GM23248 (cell line): ENCODE data around the gene CREG1. TPM values are rescaled to one million over a fixed set of nuclear protein-coding genes. Genes with fewer than 3 reads are reported as not detected.

Experiments used
- DNase-seq: peaks from one replicate; pipeline ENCODE4 v3.0.0-alpha.2; 2015
- H2AFZ ChIP-seq: fragments of 200-600 bp; sonication (generic); 2 replicates; pipeline ENCODE4 v1.6.1; 2016; ENCODE audit warnings: antibody characterized with exemption
- H3F3A ChIP-seq: fragments of 200-600 bp; sonication (generic); 2 replicates; pipeline ENCODE4 v1.6.1; 2016; ENCODE audit warnings: mild to moderate bottlenecking, antibody characterized with exemption, mixed run types; ENCODE audit not compliant: insufficient read depth
- H3K27ac ChIP-seq: fragments of 200-600 bp; sonication (generic); 2 replicates; pipeline ENCODE4 v1.5.1; 2016; ENCODE audit warnings: mild to moderate bottlenecking
- H3K27me3 ChIP-seq: fragments of 200-600 bp; sonication (generic); replicated peaks from 2 replicates; pipeline ENCODE4 v1.6.1; 2016; ENCODE audit warnings: mild to moderate bottlenecking; ENCODE audit not compliant: insufficient read depth
- H3K36me3 ChIP-seq: fragments of 200-600 bp; sonication (generic); 2 replicates; pipeline ENCODE4 v1.6.1; 2016; ENCODE audit warnings: low read depth, mild to moderate bottlenecking
- H3K4me1 ChIP-seq: fragments of 200-600 bp; sonication (generic); 2 replicates; pipeline ENCODE4 v1.6.1; 2016; ENCODE audit warnings: mild to moderate bottlenecking; ENCODE audit not compliant: insufficient read depth
- H3K4me2 ChIP-seq: fragments of 200-600 bp; sonication (generic); one replicate; pipeline ENCODE4 v1.6.1; 2016; ENCODE audit warnings: mild to moderate bottlenecking; ENCODE audit not compliant: unreplicated experiment
- H3K4me3 ChIP-seq: fragments of 200-600 bp; sonication (generic); 2 replicates; pipeline ENCODE4 v1.5.1; 2016; ENCODE audit warnings: mild to moderate bottlenecking
- H3K79me2 ChIP-seq: fragments of 200-600 bp; sonication (generic); 2 replicates; pipeline ENCODE4 v1.6.1; 2016; ENCODE audit warnings: mild to moderate bottlenecking; ENCODE audit not compliant: insufficient read depth
- H3K9ac ChIP-seq: fragments of 200-600 bp; sonication (generic); 2 replicates; pipeline ENCODE4 v1.6.1; 2016; ENCODE audit warnings: mild to moderate bottlenecking
- H3K9me2 ChIP-seq: fragments of 200-600 bp; sonication (generic); 2 replicates; pipeline ENCODE4 v1.6.1; 2016; ENCODE audit warnings: mixed run types, mild to moderate bottlenecking, moderate library complexity; ENCODE audit not compliant: insufficient read depth
- H3K9me3 ChIP-seq: fragments of 200-600 bp; sonication (generic); one replicate; pipeline ENCODE4 v1.6.1; 2017; ENCODE audit warnings: low read depth
- H4K20me1 ChIP-seq: fragments of 200-600 bp; sonication (generic); 2 replicates; pipeline ENCODE4 v1.6.0; 2016; ENCODE audit not compliant: insufficient read depth
- EZH2 ChIP-seq: fragments of 200-600 bp; sonication (generic); IDR thresholded peaks from 2 replicates; pipeline ENCODE4 v1.6.1; 2018; ENCODE audit warnings: antibody characterized with exemption, mild to moderate bottlenecking; ENCODE audit not compliant: insufficient read depth, poor library complexity, severe bottlenecking
- EZH2phosphoT487 ChIP-seq: fragments of 200-600 bp; sonication (generic); IDR thresholded peaks from 2 replicates; pipeline ENCODE4 v1.6.1; 2018; ENCODE audit warnings: antibody characterized with exemption, moderate library complexity, mild to moderate bottlenecking, low read depth; ENCODE audit not compliant: insufficient read depth
- WGBS, 2 experiments: methylation state at CpG; one replicate each; pipeline ENCODE4 v1.1.6; 2015 to 2017; ENCODE audit warnings: low lambda C conversion rate in 2 of 2, low coverage in 1 of 2; ENCODE audit errors: missing lambda C conversion rate in 2 of 2; 5-methylcytosine and 5-hydroxymethylcytosine counted together
- in situ Hi-C: fragments of 300-500 bp; cut with MboI; formaldehyde crosslinking; loops from 2 replicates; pipeline ENCODE4 v1.15.0; 2020
- polyA plus RNA-seq: library from polyadenylated mRNA; unstranded; fragments of >200 nt; fragmentation: Nextera tagmentation; extraction: Ambion mirVana; gene quantifications from 2 replicates; pipeline ENCODE4 v1.2.1, GENCODE V29; 2016
- total RNA-seq: library from RNA; depleted of rRNA; stranded (reverse); fragments of >200 nt; shearing (Covaris generic); gene quantifications from 2 replicates; pipeline ENCODE4 v1.2.3, GENCODE V29; 2014

CREG1 gene
- total and polyA plus RNA-seq, 2 experiments from 2014 or later, result 72.0 to 86.6 TPM

DNA sequence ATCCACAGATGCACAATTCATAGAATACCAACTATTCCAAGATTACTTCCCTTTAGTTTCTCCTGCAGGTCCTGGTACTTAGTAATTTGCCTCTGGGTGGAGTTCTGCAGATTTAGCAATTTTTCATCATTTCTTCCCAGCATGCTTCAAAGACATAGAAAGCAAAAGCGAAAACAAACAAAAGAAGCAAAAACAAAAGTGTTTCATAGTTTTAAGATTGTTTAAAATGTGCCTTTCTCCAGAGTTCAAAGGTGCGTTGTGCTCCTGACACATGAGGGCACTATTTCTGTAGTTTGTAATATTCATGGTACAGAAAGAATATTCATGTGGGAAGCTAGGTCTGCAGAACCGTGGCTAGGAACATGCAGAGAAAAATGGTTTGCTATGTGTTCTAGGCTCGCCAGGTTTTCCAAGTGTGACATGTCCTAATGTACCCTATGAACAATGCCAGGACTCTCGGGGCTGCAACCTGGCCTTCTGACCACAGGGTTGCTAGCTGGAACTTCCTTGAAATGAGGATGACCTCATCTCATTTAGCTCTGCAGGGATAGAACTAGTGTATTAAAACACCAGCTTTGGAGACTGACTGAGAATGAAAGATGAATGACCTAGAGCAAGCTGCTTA is 46.5 kb upstream of the CREG1 start:
- H3K4me1 ChIP-seq, result peaks cover 9% of the 10 kb centered on the region
- H3K27me3 ChIP-seq, result no peaks in the 10 kb centered on the region
- H2AFZ ChIP-seq, result 0 out of 2 replicates have a peak overlapping the region, but pooled peaks have one; percentile 11
- peak; percentile 71 for DNase-seq
- H3F3A ChIP-seq, result no peaks in the 10 kb centered on the region
- in situ Hi-C loops, result loop anchor here (25.0 kb wide), 1 partner anchor 87 kb away; no protein-coding TSS in a partner anchor
- H4K20me1 ChIP-seq, result no peaks in the 10 kb centered on the region
- no peaks in the 10 kb centered on the region for H3K36me3 ChIP-seq
- H3K4me2 ChIP-seq, result no peak overlapping the region
- H3K9ac ChIP-seq, result no peak overlapping the region
- H3K27ac ChIP-seq, result no peak overlapping the region
- no peaks in the 10 kb centered on the region for H3K79me2 ChIP-seq
- no peak for TF ChIP-seq EZH2
- no peak for TF ChIP-seq EZH2phosphoT487
- H3K9me3 ChIP-seq, result no peaks in the 10 kb centered on the region
- no peaks in the 10 kb centered on the region for H3K9me2 ChIP-seq
- H3K4me3 ChIP-seq, result no peak overlapping the region
- 4 to 6% methylated on average over 5 of the region's 5 CpGs for WGBS, 2 experiments

DNA sequence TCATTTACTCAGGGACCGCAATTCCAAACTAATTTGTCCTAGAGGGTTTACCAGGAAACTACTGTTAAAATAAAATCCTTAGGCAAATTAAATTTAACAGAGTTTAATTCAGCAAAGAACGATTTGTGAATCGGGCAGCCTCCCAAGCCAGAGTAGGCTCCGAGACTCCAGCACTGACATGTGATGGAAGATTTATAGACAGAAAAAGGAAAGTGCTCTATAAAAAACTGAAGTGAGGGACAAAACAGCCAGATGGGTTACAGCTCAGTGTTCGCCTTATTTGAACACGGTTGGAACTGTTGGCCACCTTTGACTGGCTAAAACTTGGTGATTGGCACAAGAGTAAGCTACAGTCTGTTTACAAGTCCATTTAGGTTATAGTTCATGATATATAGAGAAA is 41.3 kb upstream of the CREG1 start:
- no peaks in the 10 kb centered on the region for H3K27me3 ChIP-seq
- in situ Hi-C loops, result loop anchor here (25.0 kb wide), 1 partner anchor 92 kb away; no protein-coding TSS in a partner anchor
- H3K36me3 ChIP-seq, result no peaks in the 10 kb centered on the region
- no peaks in the 10 kb centered on the region for H3F3A ChIP-seq
- TF ChIP-seq EZH2phosphoT487, result no peak
- TF ChIP-seq EZH2, result no peak
- DNase-seq, result no peak
- H3K9me3 ChIP-seq, result no peaks in the 10 kb centered on the region
- 27 to 28% methylated on average over 6 of the region's 6 CpGs for WGBS, 2 experiments
- no peak overlapping the region for H3K4me3 ChIP-seq
- peaks cover 1% of the 10 kb centered on the region; the same call in 1 of the 2 replicates for H3K4me1 ChIP-seq
- H3K9ac ChIP-seq, result no peak overlapping the region
- no peak overlapping the region for H3K27ac ChIP-seq
- H4K20me1 ChIP-seq, result no peaks in the 10 kb centered on the region
- no peak overlapping the region for H2AFZ ChIP-seq
- no peaks in the 10 kb centered on the region for H3K79me2 ChIP-seq
- no peak overlapping the region for H3K4me2 ChIP-seq
- no peaks in the 10 kb centered on the region for H3K9me2 ChIP-seq

DNA sequence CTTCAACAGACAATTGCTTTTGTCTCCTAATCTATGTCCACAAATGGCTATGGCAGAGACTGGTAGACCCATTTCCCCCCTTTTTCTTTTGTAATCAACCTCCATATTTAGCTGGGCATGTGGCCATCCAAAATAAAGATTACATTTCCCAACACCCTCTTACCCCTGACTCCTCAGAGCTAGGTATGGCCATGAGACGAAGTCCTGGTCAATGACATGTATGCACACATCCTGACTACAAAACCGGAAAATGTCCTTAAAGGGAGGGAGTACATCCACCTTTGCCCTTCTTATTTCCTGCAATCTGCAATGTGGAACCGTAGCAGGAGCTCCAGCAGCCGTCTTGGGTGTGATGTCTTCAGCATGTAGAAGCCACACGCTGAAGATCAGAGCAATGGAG is 40.3 kb upstream of the CREG1 start:
- no peaks in the 10 kb centered on the region for H3K4me1 ChIP-seq
- no peak for DNase-seq
- WGBS, 2 experiments, result 63 to 66% methylated on average over 5 of the region's 5 CpGs
- TF ChIP-seq EZH2 (no peak), EZH2phosphoT487 (no peak)
- no peaks in the 10 kb centered on the region for H3K27me3 ChIP-seq
- H3K36me3 ChIP-seq, result no peaks in the 10 kb centered on the region
- no peak overlapping the region for H3K9ac ChIP-seq
- H3F3A ChIP-seq, result no peaks in the 10 kb centered on the region
- no peaks in the 10 kb centered on the region for H3K79me2 ChIP-seq
- no peaks in the 10 kb centered on the region for H4K20me1 ChIP-seq
- in situ Hi-C loops, result loop anchor here (25.0 kb wide), 1 partner anchor 93 kb away; no protein-coding TSS in a partner anchor
- no peaks in the 10 kb centered on the region for H3K9me2 ChIP-seq
- no peak overlapping the region for H3K27ac ChIP-seq
- no peaks in the 10 kb centered on the region for H3K9me3 ChIP-seq
- no peak overlapping the region for H2AFZ ChIP-seq
- H3K4me3 ChIP-seq, result no peak overlapping the region
- no peak overlapping the region for H3K4me2 ChIP-seq

DNA sequence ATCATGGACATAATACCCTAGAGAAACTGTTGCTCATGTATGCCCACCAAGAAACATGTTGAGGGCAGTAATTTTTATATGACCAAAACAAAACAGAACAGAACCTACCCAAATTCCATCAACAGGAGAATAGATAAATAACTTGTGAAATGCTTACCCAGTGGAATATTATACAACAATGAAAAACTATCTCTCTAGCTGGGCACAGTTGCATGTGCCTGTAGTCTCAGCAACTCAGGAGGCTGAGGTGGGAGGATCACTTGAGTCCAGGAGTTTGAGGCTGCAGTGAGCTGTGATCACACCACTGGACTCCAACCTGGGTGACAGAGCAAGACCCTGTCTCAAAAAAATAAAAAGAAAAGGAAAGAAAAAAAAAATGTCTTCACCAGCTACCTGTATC is 38.9 kb upstream of the CREG1 start:
- H3K4me1 ChIP-seq, result no peaks in the 10 kb centered on the region
- no peaks in the 10 kb centered on the region for H3F3A ChIP-seq
- no peak overlapping the region for H3K4me2 ChIP-seq
- no peak for TF ChIP-seq EZH2phosphoT487
- TF ChIP-seq EZH2, result no peak
- no peak overlapping the region for H3K27ac ChIP-seq
- in situ Hi-C loops, result loop anchor here (25.0 kb wide), 1 partner anchor 95 kb away; no protein-coding TSS in a partner anchor
- H4K20me1 ChIP-seq, result no peaks in the 10 kb centered on the region
- H3K27me3 ChIP-seq, result no peaks in the 10 kb centered on the region
- no peaks in the 10 kb centered on the region for H3K79me2 ChIP-seq
- no peaks in the 10 kb centered on the region for H3K36me3 ChIP-seq
- no peaks in the 10 kb centered on the region for H3K9me3 ChIP-seq
- H3K4me3 ChIP-seq, result no peak overlapping the region
- H3K9ac ChIP-seq, result no peak overlapping the region
- H2AFZ ChIP-seq, result no peak overlapping the region
- no peak for DNase-seq
- no peaks in the 10 kb centered on the region for H3K9me2 ChIP-seq

DNA sequence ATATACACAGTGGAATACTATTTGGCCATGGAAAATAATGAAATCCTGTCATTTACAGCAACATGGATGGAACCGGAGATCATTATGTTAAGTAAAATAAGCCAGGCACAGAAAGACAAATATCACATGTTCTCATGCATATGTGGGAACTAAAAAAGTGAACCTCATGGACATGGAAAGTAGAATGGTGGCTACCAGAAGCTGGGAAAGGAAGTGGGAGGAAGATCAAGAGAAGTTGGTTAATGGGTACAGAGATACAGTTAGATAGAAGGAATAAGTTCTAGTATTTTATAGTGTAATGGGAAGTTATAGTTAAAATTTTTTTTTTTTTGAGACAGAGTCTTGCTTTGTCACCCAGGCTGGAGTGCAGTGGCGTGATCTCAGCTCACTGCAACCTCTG is 34.8 kb upstream of the CREG1 start:
- no peaks in the 10 kb centered on the region for H3K79me2 ChIP-seq
- no peaks in the 10 kb centered on the region for H3K9me2 ChIP-seq
- H3K27ac ChIP-seq, result no peak overlapping the region
- in situ Hi-C loops, result loop anchor here (25.0 kb wide), 1 partner anchor 99 kb away; no protein-coding TSS in a partner anchor
- H3K27me3 ChIP-seq, result no peaks in the 10 kb centered on the region
- H3F3A ChIP-seq, result no peaks in the 10 kb centered on the region
- no peaks in the 10 kb centered on the region for H3K36me3 ChIP-seq
- no peak overlapping the region for H3K9ac ChIP-seq
- TF ChIP-seq EZH2, result no peak
- no peak for TF ChIP-seq EZH2phosphoT487
- no peak overlapping the region for H2AFZ ChIP-seq
- no peak for DNase-seq
- no peak overlapping the region for H3K4me3 ChIP-seq
- WGBS, 2 experiments, result 46 to 50% methylated on average over 2 of the region's 2 CpGs
- H3K4me2 ChIP-seq, result no peak overlapping the region
- no peaks in the 10 kb centered on the region for H3K4me1 ChIP-seq
- H3K9me3 ChIP-seq, result no peaks in the 10 kb centered on the region
- H4K20me1 ChIP-seq, result no peaks in the 10 kb centered on the region
